H1 (cell line): ENCODE data around the gene CD34. TPM values are rescaled to one million over a fixed set of nuclear protein-coding genes. Genes with fewer than 3 reads are reported as not detected.

ENCODE experiments used
- CTCF ChIA-PET: fragments of 300-600 bp; sonication (Branson Sonifier 250); formaldehyde crosslinking; loops from one replicate; lab custom pipeline; 2021; ENCODE audit not compliant: partially characterized antibody; lab: Charles Lee
- POLR2A ChIA-PET: fragments of 300-600 bp; sonication (Branson Sonifier 250); formaldehyde crosslinking; loops from one replicate; lab custom pipeline; 2021; ENCODE audit warnings: inconsistent platforms; ENCODE audit not compliant: partially characterized antibody; lab: Charles Lee
- DNase-seq, 2 experiments: peaks; one replicate each; pipeline versions ENCODE4 v3.0.0 to v3.0.0-alpha.2; 2010 to 2022; ENCODE audit warnings: low spot score in 2 of 2, low read depth in 1 of 2, mixed read lengths in 1 of 2
- FAIRE-seq: peaks from 2 replicates; lab custom pipeline; 2011; peaks lifted over from hg19 to GRCh38; lab: Jason Lieb, UNC
- H2AFZ ChIP-seq: 2 replicates; pipeline ENCODE4 v1.8.1; 2012; ENCODE audit warnings: low read length, inconsistent platforms
- H2AK5ac ChIP-seq: 2 replicates; pipeline ENCODE4 v1.6.1; 2013; ENCODE audit warnings: low read depth, low read length
- H2BK120ac ChIP-seq: replicated peaks from 2 replicates; pipeline ENCODE3; 2013; ENCODE audit warnings: low read depth, low read length, inconsistent platforms
- H2BK12ac ChIP-seq: 2 replicates; pipeline ENCODE4 v1.6.1; 2013; ENCODE audit warnings: low read depth, low read length
- H2BK15ac ChIP-seq: 2 replicates; pipeline ENCODE4 v1.6.1; 2013; ENCODE audit warnings: low read length
- H2BK20ac ChIP-seq: 2 replicates; pipeline ENCODE4 v1.6.1; 2013; ENCODE audit warnings: low read length
- H2BK5ac ChIP-seq: 2 replicates; pipeline ENCODE4 v1.6.1; 2013; ENCODE audit warnings: low read depth, low read length
- H3K14ac ChIP-seq: 2 replicates; pipeline ENCODE4 v1.6.1; 2013; ENCODE audit warnings: inconsistent platforms; ENCODE audit not compliant: insufficient read length
- H3K18ac ChIP-seq: 2 replicates; pipeline ENCODE4 v1.6.1; 2013; ENCODE audit warnings: low read length; ENCODE audit errors: extremely low read depth
- H3K23ac ChIP-seq: 2 replicates; pipeline ENCODE4 v1.6.1; 2013; ENCODE audit warnings: inconsistent platforms; ENCODE audit not compliant: insufficient read length
- H3K23me2 ChIP-seq: 2 replicates; pipeline ENCODE4 v1.6.1; 2013; ENCODE audit warnings: low read depth, low read length
- H3K27ac ChIP-seq: 2 replicates; pipeline ENCODE4 v1.6.1; 2011; ENCODE audit warnings: low read depth, low read length, inconsistent platforms
- H3K27me3 ChIP-seq, 4 experiments: replicated peaks in 1 of 4; 1 replicate in 1 of 4; 2 replicates in 3 of 4; pipeline versions ENCODE4 v1.6.1 to v1.8.1; 2011 to 2013; ENCODE audit warnings: low read length in 3 of 4, mild to moderate bottlenecking in 3 of 4, inconsistent platforms in 2 of 4, mixed read lengths in 2 of 4, moderate library complexity in 1 of 4; ENCODE audit not compliant: control insufficient read depth in 3 of 4, insufficient read depth in 3 of 4; ENCODE audit errors: extremely low read depth in 1 of 4
- H3K36me3 ChIP-seq, 4 experiments: 2 replicates each; pipeline versions ENCODE4 v1.6.1 to v1.8.1; 2011 to 2013; ENCODE audit warnings: mild to moderate bottlenecking in 4 of 4, low read length in 3 of 4, moderate library complexity in 2 of 4, control low read depth in 1 of 4, inconsistent platforms in 1 of 4; ENCODE audit not compliant: insufficient read depth in 4 of 4, control insufficient read depth in 2 of 4
- H3K4ac ChIP-seq: replicated peaks from 2 replicates; pipeline ENCODE3; 2013; ENCODE audit warnings: low read length, low read depth, mixed read lengths, inconsistent platforms; ENCODE audit not compliant: insufficient read length
- H3K4me1 ChIP-seq, 4 experiments: replicated peaks in 1 of 4; 1 replicate in 1 of 4; 2 replicates in 3 of 4; pipeline versions ENCODE4 v1.6.1 to v1.8.1; 2011 to 2013; ENCODE audit warnings: low read length in 3 of 4, inconsistent platforms in 2 of 4, mixed read lengths in 1 of 4; ENCODE audit not compliant: insufficient read depth in 4 of 4, control insufficient read depth in 3 of 4
- H3K4me2 ChIP-seq, 2 experiments: 2 replicates each; pipeline versions ENCODE4 v1.6.1 to v1.8.1; 2011 to 2013; ENCODE audit warnings: low read depth in 2 of 2, low read length in 2 of 2, control low read depth in 1 of 2, inconsistent platforms in 1 of 2, mild to moderate bottlenecking in 1 of 2; ENCODE audit not compliant: insufficient read depth in 1 of 2
- H3K4me3 ChIP-seq, 4 experiments: fragments of 200-600, 300-600 bp in 1 of 4; sonication (generic), shearing (Covaris generic), sonication (Bioruptor Twin) in 1 of 4; 2 replicates each; pipeline versions ENCODE4 v1.5.1 to v1.8.1; 2011 to 2016; ENCODE audit warnings: low read length in 4 of 4, low read depth in 3 of 4, control low read depth in 2 of 4, inconsistent platforms in 2 of 4, mild to moderate bottlenecking in 2 of 4, mixed read lengths in 1 of 4, moderate library complexity in 1 of 4; ENCODE audit not compliant: insufficient read depth in 2 of 4; ENCODE audit errors: extremely low read depth in 1 of 4
- H3K56ac ChIP-seq: replicated peaks from 2 replicates; pipeline ENCODE3; 2013; ENCODE audit warnings: low read depth, mild to moderate bottlenecking, mixed read lengths, low read length, inconsistent platforms; ENCODE audit not compliant: insufficient read length
- H3K79me1 ChIP-seq: 2 replicates; pipeline ENCODE4 v1.6.1; 2013; ENCODE audit warnings: low read depth, low read length, control low read depth
- H3K79me2 ChIP-seq, 2 experiments: 2 replicates each; pipeline versions ENCODE4 v1.6.1 to v1.8.1; 2012 to 2013; ENCODE audit warnings: low read length in 2 of 2, mild to moderate bottlenecking in 2 of 2, inconsistent platforms in 1 of 2; ENCODE audit not compliant: insufficient read depth in 2 of 2, control insufficient read depth in 1 of 2
- H3K9ac ChIP-seq, 4 experiments: replicated peaks in 1 of 4; 1 replicate in 1 of 4; 2 replicates in 3 of 4; pipeline versions ENCODE4 v1.6.1 to v1.8.1; 2011 to 2013; ENCODE audit warnings: low read depth in 3 of 4, low read length in 3 of 4, control low read depth in 2 of 4, mild to moderate bottlenecking in 2 of 4, moderate library complexity in 2 of 4, inconsistent platforms in 1 of 4; ENCODE audit errors: extremely low read depth in 1 of 4
- H3K9me3 ChIP-seq, 2 experiments: 2 replicates each; pipeline versions ENCODE4 v1.6.1 to v1.8.1; 2012 to 2013; ENCODE audit warnings: mild to moderate bottlenecking in 2 of 2, moderate library complexity in 2 of 2, control low read depth in 1 of 2, inconsistent platforms in 1 of 2, low read depth in 1 of 2, low read length in 1 of 2, mixed read lengths in 1 of 2; ENCODE audit not compliant: insufficient read depth in 2 of 2
- H4K20me1 ChIP-seq, 2 experiments: replicated peaks in 1 of 2; 2 replicates each; pipeline versions ENCODE3 to v1.8.1; 2011 to 2013; ENCODE audit warnings: inconsistent platforms in 2 of 2, low read length in 2 of 2, mild to moderate bottlenecking in 1 of 2; ENCODE audit not compliant: insufficient read depth in 2 of 2, control insufficient read depth in 1 of 2
- H4K5ac ChIP-seq: 2 replicates; pipeline ENCODE4 v1.6.1; 2013; ENCODE audit warnings: low read length, low read depth, mixed read lengths, inconsistent platforms; ENCODE audit not compliant: insufficient read length
- H4K8ac ChIP-seq: 2 replicates; pipeline ENCODE4 v1.8.0; 2013; ENCODE audit warnings: mild to moderate bottlenecking, moderate library complexity, low read length, inconsistent platforms; ENCODE audit not compliant: insufficient read depth; ENCODE audit errors: extremely low read depth
- H4K91ac ChIP-seq: replicated peaks from 2 replicates; pipeline ENCODE3; 2013; ENCODE audit warnings: low read length, mixed read lengths, inconsistent platforms; ENCODE audit not compliant: insufficient read length
- BCL11A ChIP-seq, 2 experiments: IDR thresholded peaks; one replicate each; pipeline ENCODE4 v1.6.1; 2011; ENCODE audit warnings: low read depth in 2 of 2, low read length in 2 of 2, mild to moderate bottlenecking in 2 of 2
- CTCF ChIP-seq, 3 experiments: IDR thresholded peaks; 1 replicate in 2 of 3; 2 replicates in 1 of 3; pipeline versions ENCODE4 v1.5.1 to v1.6.1; 2011; ENCODE audit warnings: low read length in 3 of 3, mild to moderate bottlenecking in 3 of 3, inconsistent platforms in 2 of 3, low read depth in 1 of 3, moderate library complexity in 1 of 3; ENCODE audit not compliant: insufficient read depth in 1 of 3; ENCODE audit errors: control extremely low read depth in 1 of 3
- EZH2 ChIP-seq: fragments of 200-600 bp; sonication (generic); IDR thresholded peaks from 2 replicates; pipeline ENCODE4 v1.7.1; 2012; ENCODE audit warnings: low read depth, mild to moderate bottlenecking, moderate library complexity, low read length, inconsistent platforms; ENCODE audit not compliant: severe bottlenecking
- GABPA ChIP-seq: IDR thresholded peaks from 2 replicates; pipeline ENCODE4 v1.6.1; 2011; ENCODE audit warnings: mild to moderate bottlenecking, low read length, moderate library complexity, borderline replicate concordance; ENCODE audit not compliant: insufficient read depth
- HDAC6 ChIP-seq: IDR thresholded peaks from one replicate; pipeline ENCODE4 v1.7.1; 2012; ENCODE audit warnings: low read depth, mild to moderate bottlenecking, inconsistent platforms, low read length, moderate library complexity
- MAFK ChIP-seq: IDR thresholded peaks from 2 replicates; pipeline ENCODE4 v1.6.1; 2012; ENCODE audit warnings: low read depth, mild to moderate bottlenecking, improper control_type of control experiment, low read length
- RFX5 ChIP-seq: IDR thresholded peaks from 2 replicates; pipeline ENCODE4 v1.6.1; 2011; ENCODE audit warnings: low read depth, low read length, improper control_type of control experiment, borderline replicate concordance
- SRF ChIP-seq: IDR thresholded peaks from 2 replicates; pipeline ENCODE4 v1.6.1; 2011; ENCODE audit warnings: mild to moderate bottlenecking, low read depth, low read length, moderate library complexity
- TAF1 ChIP-seq: IDR thresholded peaks from 2 replicates; pipeline ENCODE4 v1.6.1; 2011; ENCODE audit warnings: mild to moderate bottlenecking, low read depth, low read length
- ZNF274 ChIP-seq: IDR thresholded peaks from 2 replicates; pipeline ENCODE4 v1.7.0; 2012; ENCODE audit warnings: low read length, borderline replicate concordance; ENCODE audit errors: extremely low read depth
- WGBS, 2 experiments: shearing (Covaris generic) in 1 of 2; methylation state at CpG; one replicate each; pipeline versions ENCODE4 v1.1.6 to v1.1.7; 2013 to 2015; ENCODE audit warnings: low lambda C conversion rate in 2 of 2, mixed read lengths in 2 of 2, inconsistent platforms in 1 of 2, low coverage in 1 of 2, missing lambda C conversion rate in 1 of 2; ENCODE audit not compliant: insufficient replicate concordance in 2 of 2, insufficient coverage in 1 of 2, insufficient read length in 1 of 2; ENCODE audit errors: extremely low coverage in 1 of 2, missing lambda C conversion rate in 1 of 2; 5-methylcytosine and 5-hydroxymethylcytosine counted together
- polyA plus RNA-seq, 7 experiments: library from polyadenylated mRNA; depleted of rRNA in 3 of 7; stranded (reverse) in 5 of 7; unstranded in 2 of 7; fragments of >200 nt in 5 of 7; fragments of 200-250 nt in 2 of 7; gene quantifications; 1 replicate in 5 of 7; 2 replicates in 1 of 7; 4 replicates in 1 of 7; pipeline versions ENCODE4 v1.2.1 to v1.2.3, GENCODE V29; 2011 to 2013; ENCODE audit warnings: missing spikeins in 2 of 7, mixed read lengths in 2 of 7
- total RNA-seq: library from RNA; stranded (reverse); fragmentation: NEBNext Ultra II Directional; extraction: Animal tissue kit (Norgen Biotek cat#: 25700); gene quantifications from 2 replicates; pipeline ENCODE4 v1.2.1, GENCODE V29; 2021
- TF ChIP-seq, protein P1 (sequence below): IDR thresholded peaks from 2 replicates; pipeline ENCODE4 v1.6.1; 2011; ENCODE audit warnings: low read depth, mild to moderate bottlenecking, low read length; ENCODE audit not compliant: insufficient read depth

CD34 gene
- total and polyA plus RNA-seq, 2 of the 8 experiments (the other 6 are each of a cell fraction or from before 2014, with no cell fraction given), result 0.39 to 0.54 TPM

DNA sequence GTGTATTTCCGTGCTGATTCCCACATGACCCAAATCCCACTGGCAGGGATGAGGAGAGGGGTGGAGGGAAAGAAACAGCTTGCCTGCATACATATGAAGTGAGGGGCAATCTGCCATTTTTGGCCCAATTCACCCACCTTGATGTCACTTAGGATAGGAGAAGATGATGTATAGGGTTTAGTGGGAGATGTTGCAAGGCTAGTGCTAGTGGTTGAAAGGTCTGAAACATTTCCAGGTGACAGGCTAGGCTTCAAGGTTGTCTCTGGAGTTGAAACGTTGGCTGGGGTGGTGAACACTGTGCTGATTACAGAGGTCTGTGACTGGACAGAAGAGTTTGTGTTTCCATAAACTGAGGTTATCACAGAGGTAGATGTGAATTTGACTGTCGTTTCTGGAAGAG lies 12.1 kb downstream of the CD34 start:
- Histone ChIP-seq H3K23me2 (no peaks in the 10 kb centered on the region; the same call in 1 of the 2 replicates), H3K56ac (no peak overlapping the region), H2BK120ac (no peak overlapping the region), H2BK5ac (no peak overlapping the region), H3K79me1 (no peaks in the 10 kb centered on the region), H3K27ac (no peak overlapping the region), H4K5ac (no peak overlapping the region), H3K14ac (no peak overlapping the region), H3K4me3 (no peak overlapping the region), H3K27me3 (0 out of 7 replicates have a peak, but pooled peaks cover 0 to 2% (median 0%) of the 10 kb centered on the region in 4 experiments), H4K91ac (no peak overlapping the region), H2AFZ (no peak overlapping the region), H3K9ac (no peak overlapping the region), H3K4me2 (no peak overlapping the region), H2BK20ac (no peak overlapping the region), H4K20me1 (no peaks in the 10 kb centered on the region), H3K36me3 (no peaks in the 10 kb centered on the region), H3K4ac (no peak overlapping the region), H3K23ac (no peak overlapping the region), H4K8ac (no peak overlapping the region), H3K9me3 (no peaks in the 10 kb centered on the region), H2BK12ac (no peak overlapping the region), H3K79me2 (no peaks in the 10 kb centered on the region), H2BK15ac (no peak overlapping the region), H3K4me1 (no peaks in the 10 kb centered on the region), H3K18ac (no peak overlapping the region), H2AK5ac (no peak overlapping the region)
- DNase-seq (no peak), FAIRE-seq (no peak)
- CTCF ChIA-PET, result interaction anchor here (0.6 to 7.6 kb wide), 10 partner anchors 10 to 1029 kb away, joined by 3 to 106 read pairs (median 4); no protein-coding TSS in a partner anchor
- 80% methylated on average over 3 of the region's 3 CpGs; no CpG with 5 or more reads in 1 of the 2 experiments for WGBS, 2 experiments
- POLR2A ChIA-PET, result interaction anchor here (1.6 to 2.2 kb wide), 2 partner anchors 14 to 64 kb away, joined by 3 to 4 read pairs; no protein-coding TSS in a partner anchor
- TF ChIP-seq MAFK (no peak), TAF1 (no peak), GABPA (no peak), SRF (no peak), EZH2 (no peak), BCL11A (IDR thresholded peaks at IDR 0.05; ENCODE audit: low read depth in 2 of 2, low read length in 2 of 2) (no peak), ZNF274 (no peak), HDAC6 (no peak), RFX5 (no peak), CTCF (IDR thresholded peaks at IDR 0.05; ENCODE audit: control extremely low read depth in 1 of 3, insufficient read depth in 1 of 3, low read depth in 1 of 3, low read length in 3 of 3) (no peak)
- TF ChIP-seq, protein P1, sequence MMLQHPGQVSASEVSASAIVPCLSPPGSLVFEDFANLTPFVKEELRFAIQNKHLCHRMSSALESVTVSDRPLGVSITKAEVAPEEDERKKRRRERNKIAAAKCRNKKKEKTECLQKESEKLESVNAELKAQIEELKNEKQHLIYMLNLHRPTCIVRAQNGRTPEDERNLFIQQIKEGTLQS, result no peak
